Thoracic aorta (tissue), 2 donors: Measurements from ENCODE around the gene TUBG2. TPM values are rescaled to one million over a fixed set of nuclear protein-coding genes. Genes with fewer than 3 reads are reported as not detected.

ENCODE experiments used
- ATAC-seq: fragments of 150-250 bp; one replicate; pipeline ENCODE4 v1.8.0; 2017; ENCODE audit warnings: low read depth; ENCODE audit not compliant: insufficient number of reproducible peaks, low FRiP score
- DNase-seq: peaks from one replicate; pipeline ENCODE4 v3.0.0-alpha.2; 2020; ENCODE audit warnings: low spot score
- H3K27ac ChIP-seq, 2 donors: fragments of 200-600 bp; sonication (generic); 1 replicate in 1 of 2; 2 replicates in 1 of 2; pipeline ENCODE4 v1.5.1; 2016; ENCODE audit warnings: mild to moderate bottlenecking in 2 of 2, moderate library complexity in 2 of 2
- H3K27me3 ChIP-seq: fragments of 200-600 bp; sonication (generic); replicated peaks from 2 replicates; pipeline ENCODE4 v1.6.0; 2016; ENCODE audit warnings: mild to moderate bottlenecking; ENCODE audit not compliant: insufficient read depth
- H3K36me3 ChIP-seq: fragments of 200-600 bp; sonication (generic); one replicate; pipeline ENCODE4 v1.5.1; 2016
- H3K4me1 ChIP-seq, 2 donors: fragments of 200-600 bp; sonication (generic); 1 replicate in 1 of 2; 2 replicates in 1 of 2; pipeline versions ENCODE4 v1.5.1 to v1.6.0; 2016; ENCODE audit warnings: low read depth in 2 of 2, mild to moderate bottlenecking in 1 of 2; ENCODE audit not compliant: control insufficient read depth in 1 of 2
- H3K4me3 ChIP-seq: fragments of 200-600 bp; sonication (generic); 2 replicates; pipeline ENCODE4 v1.5.1; 2016; ENCODE audit warnings: mild to moderate bottlenecking
- H3K9me3 ChIP-seq: fragments of 200-600 bp; sonication (generic); 2 replicates; pipeline ENCODE4 v1.5.1; 2016
- total RNA-seq, 2 donors: library from RNA; depleted of rRNA; stranded (reverse); fragments of >200 nt; gene quantifications; one replicate each; pipeline versions ENCODE4 v1.1.0 to v1.2.3, GENCODE V29; 2016
- TF ChIP-seq, protein P1 (sequence below): fragments of 200-600 bp; sonication (generic); IDR thresholded peaks from one replicate; pipeline ENCODE4 v1.5.1; 2019; ENCODE audit warnings: antibody characterized with exemption

The TUBG2 gene
- total RNA-seq, 2 donors from 2014 or later = 47.2 to 49.0 TPM

DNA sequence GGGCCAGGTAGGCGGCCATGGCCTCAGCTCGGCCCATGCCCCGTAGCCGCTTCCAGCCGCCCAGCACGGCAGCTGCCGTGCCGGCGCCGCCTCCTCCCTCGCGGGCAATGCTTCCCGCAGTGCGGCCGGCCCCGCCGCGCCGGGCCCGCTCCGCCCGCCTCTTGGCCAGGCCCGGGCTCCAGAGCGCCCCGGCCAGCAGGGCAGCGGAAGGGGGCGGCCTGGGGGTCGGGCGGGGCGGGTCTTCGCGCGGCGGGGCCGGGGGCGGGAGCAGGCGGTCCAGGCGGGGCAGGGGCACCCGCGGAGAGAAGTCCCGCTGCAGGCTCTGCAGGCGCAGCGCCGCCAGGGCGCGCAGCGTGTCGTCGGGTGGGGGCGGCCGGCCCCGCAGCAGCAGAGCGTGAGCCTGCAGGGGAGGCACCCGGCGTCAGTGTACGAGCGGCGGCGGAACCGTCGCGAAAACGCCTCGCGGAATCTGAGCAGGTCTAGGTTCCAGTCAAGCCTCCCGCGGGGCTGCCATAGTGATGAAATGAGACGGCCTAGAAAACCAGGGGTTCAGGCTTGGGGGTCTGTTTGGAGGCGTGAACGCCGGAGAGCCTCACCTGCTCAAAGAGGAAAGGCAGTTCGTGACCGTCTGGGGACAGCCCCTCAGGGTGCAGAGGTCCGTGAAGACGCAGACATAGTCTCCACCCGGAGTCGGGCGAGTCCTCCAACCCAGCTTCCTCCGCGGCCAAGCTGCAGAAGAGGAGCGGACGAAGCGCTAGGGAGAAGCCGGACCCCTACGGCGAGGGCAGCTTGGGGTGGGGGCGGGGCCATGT, 11.1 kb downstream of the TUBG2 start:
- peaks cover 51% of the 10 kb centered on the region for H3K36me3 ChIP-seq
- H3K27ac ChIP-seq = peak overlapping the region; percentile 66 to 81
- ATAC-seq (no peak), DNase-seq (no peak)
- no peaks in the 10 kb centered on the region for H3K27me3 ChIP-seq
- H3K4me1 ChIP-seq = peaks cover 39 to 72% of the 10 kb centered on the region in 2 donors
- peak overlapping the region; percentile 29 for H3K4me3 ChIP-seq
- no peaks in the 10 kb centered on the region for H3K9me3 ChIP-seq
- TF ChIP-seq, protein P1, sequence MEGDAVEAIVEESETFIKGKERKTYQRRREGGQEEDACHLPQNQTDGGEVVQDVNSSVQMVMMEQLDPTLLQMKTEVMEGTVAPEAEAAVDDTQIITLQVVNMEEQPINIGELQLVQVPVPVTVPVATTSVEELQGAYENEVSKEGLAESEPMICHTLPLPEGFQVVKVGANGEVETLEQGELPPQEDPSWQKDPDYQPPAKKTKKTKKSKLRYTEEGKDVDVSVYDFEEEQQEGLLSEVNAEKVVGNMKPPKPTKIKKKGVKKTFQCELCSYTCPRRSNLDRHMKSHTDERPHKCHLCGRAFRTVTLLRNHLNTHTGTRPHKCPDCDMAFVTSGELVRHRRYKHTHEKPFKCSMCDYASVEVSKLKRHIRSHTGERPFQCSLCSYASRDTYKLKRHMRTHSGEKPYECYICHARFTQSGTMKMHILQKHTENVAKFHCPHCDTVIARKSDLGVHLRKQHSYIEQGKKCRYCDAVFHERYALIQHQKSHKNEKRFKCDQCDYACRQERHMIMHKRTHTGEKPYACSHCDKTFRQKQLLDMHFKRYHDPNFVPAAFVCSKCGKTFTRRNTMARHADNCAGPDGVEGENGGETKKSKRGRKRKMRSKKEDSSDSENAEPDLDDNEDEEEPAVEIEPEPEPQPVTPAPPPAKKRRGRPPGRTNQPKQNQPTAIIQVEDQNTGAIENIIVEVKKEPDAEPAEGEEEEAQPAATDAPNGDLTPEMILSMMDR = no peak

DNA sequence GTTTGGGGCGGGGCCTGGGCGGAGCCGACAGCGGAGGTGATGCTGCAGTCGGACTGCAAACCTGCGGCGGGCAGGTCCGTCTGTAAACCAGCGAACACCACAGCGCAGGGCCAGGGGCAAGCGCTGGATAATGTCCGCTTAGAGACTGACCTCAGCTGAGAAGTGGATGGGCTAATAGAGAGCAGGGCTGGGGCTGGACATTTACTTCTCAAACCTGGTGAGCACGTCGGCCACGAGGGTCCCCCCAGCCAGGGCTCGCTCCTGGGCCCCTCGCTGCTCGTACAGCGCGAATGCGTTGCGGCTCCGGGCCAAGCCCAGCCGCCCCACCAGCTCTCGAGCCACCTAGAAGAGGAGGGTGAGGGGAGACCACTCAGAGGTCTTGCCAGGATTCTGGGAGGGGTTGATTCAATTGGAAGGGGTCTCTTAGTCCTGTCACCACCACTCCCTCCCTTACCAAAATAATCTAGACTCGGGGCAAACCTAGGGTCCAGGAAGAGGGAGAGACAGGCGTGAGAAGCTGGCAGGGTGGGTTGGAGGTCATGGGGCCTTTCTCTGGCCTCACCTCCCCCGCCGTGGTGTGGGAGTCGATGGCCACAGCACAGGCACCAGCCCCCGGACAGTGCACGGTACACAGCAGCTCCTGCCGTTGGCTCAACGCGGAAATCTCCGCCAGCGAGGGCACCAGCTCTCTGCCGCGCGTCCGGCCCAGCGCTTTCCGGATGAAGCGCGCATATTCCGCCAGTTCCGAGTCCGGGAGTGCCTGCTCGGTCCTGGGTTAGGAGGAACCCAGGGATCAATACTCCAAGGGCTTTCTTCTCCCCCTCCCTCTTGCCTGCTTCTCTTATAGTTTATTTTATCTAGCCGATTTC, 11.9 kb downstream of the TUBG2 start:
- Histone ChIP-seq H3K27me3 (no peaks in the 10 kb centered on the region), H3K27ac (peak overlapping the region in 1 of 2 donors; percentile 73), H3K9me3 (no peaks in the 10 kb centered on the region), H3K36me3 (peaks cover 46% of the 10 kb centered on the region), H3K4me1 (peaks cover 42 to 65% of the 10 kb centered on the region in 2 donors), H3K4me3 (no peak overlapping the region)
- ATAC-seq (no peak), DNase-seq (no peak)
- TF ChIP-seq, protein P1 = no peak

DNA sequence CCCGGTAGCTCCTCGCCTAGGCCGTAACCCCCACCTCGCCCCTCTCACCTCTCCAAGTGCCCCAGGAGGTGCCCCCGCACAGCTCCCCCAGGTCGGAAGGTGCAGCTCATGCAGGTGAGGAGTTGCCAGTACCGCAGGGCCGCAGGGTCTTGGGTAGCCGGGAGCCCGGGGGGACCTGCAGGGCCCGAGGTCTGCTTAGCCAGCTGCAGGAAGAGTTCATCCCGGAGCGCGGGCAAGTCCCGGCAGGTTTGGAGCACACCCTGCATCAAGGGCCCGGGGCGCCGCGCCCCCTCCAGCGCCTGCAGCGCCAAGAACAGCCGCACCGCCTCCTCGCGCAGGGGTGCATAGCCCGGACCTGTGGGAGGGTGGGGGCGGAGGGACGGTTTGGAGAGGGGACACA, 13.0 kb downstream of the TUBG2 start:
- ATAC-seq (no peak), DNase-seq (no peak)
- Histone ChIP-seq H3K4me3 (no peak overlapping the region), H3K4me1 (peaks cover 42 to 56% of the 10 kb centered on the region in 2 donors), H3K36me3 (peaks cover 40% of the 10 kb centered on the region), H3K27me3 (no peaks in the 10 kb centered on the region), H3K9me3 (no peaks in the 10 kb centered on the region), H3K27ac (peak overlapping the region; percentile 73 to 92)
- TF ChIP-seq, protein P1 = no peak

DNA sequence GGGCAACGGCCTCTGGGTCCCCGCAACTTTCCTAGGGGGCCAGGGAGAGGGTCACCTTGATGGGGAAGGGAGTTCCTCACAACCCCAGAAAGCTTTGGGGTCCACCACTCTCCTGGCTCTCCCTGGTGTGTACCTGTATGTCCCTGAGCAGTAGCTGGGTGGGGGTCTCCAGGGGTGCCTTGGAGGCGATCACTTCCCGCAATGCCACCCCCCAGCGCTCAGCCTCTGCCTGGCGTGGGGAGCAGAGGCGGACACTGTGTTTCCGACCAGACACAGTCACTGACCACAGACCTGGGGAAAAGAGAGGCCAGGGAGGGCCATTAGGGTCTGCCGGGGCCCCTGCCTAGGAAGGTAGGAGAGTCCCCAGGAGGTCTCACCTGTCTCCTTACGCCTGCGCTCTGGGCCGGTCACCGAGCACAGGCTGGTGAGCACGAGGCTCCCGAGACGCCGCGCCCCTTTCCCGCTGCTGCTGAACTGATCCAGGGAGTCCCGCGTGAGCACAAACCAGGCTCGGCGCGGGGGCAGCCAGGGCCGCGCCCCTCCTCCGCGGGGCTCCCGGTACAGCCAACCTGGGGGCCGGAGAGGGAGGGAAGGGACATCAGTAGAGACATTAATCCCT, 14.3 kb downstream of the TUBG2 start:
- H3K27ac ChIP-seq = peak overlapping the region; percentile 73 to 92
- TF ChIP-seq, protein P1 = no peak
- H3K27me3 ChIP-seq = no peaks in the 10 kb centered on the region
- ATAC-seq (no peak), DNase-seq (no peak)
- peaks cover 40% of the 10 kb centered on the region for H3K36me3 ChIP-seq
- peak overlapping the region; percentile 93 for H3K4me3 ChIP-seq
- H3K4me1 ChIP-seq = peaks cover 35 to 42% of the 10 kb centered on the region in 2 donors
- no peaks in the 10 kb centered on the region for H3K9me3 ChIP-seq
